ENCODE measurements around the gene RIMBP2. TPM values are rescaled to one million over a fixed set of nuclear protein-coding genes. Genes with fewer than 3 reads are reported as not detected.

Gene RIMBP2
- total RNA-seq, 4 donors from 2014 or later, result 0.29 to 8.2 (median 5.6) TPM

- no peak for TF ChIP-seq POLR2A (IDR thresholded peaks at IDR 0.05)
- TF ChIP-seq CTCF (IDR thresholded peaks at IDR 0.05), result no peak
- intact Hi-C loops (cut with DNase I; ENCODE audit: low total_unique reads), result no loop called here
- H3K36me3 ChIP-seq, result no peaks in the 10 kb centered on the region
- H3K27me3 ChIP-seq, result no peaks in the 10 kb centered on the region
- no peak for DNase-seq
- H3K4me3 ChIP-seq, result no peak overlapping the region
- H3K4me1 ChIP-seq, result no peaks in the 10 kb centered on the region
- H3K9me3 ChIP-seq, result no peaks in the 10 kb centered on the region
- no peak overlapping the region for H3K27ac ChIP-seq
Measured at GRCh38 chr12:130639476-130640424, 76.3 kb downstream of the RIMBP2 start.

GRCh38 chr12:130636370-130636769 is 79.7 kb downstream of the RIMBP2 start:
- DNase-seq, result no peak
- H3K27ac ChIP-seq, result no peak overlapping the region
- TF ChIP-seq CTCF (IDR thresholded peaks at IDR 0.05) (no peak), POLR2A (IDR thresholded peaks at IDR 0.05) (no peak)

GRCh38 chr12:130634866-130635265 is 81.2 kb downstream of the RIMBP2 start:
- Histone ChIP-seq H3K27me3 (no peaks in the 10 kb centered on the region), H3K4me1 (no peaks in the 10 kb centered on the region), H3K36me3 (no peaks in the 10 kb centered on the region), H3K4me3 (no peak overlapping the region), H3K27ac (no peak overlapping the region), H3K9me3 (no peaks in the 10 kb centered on the region)
- intact Hi-C loops (cut with DNase I; ENCODE audit: low total_unique reads), result no loop called here
- TF ChIP-seq POLR2A (IDR thresholded peaks at IDR 0.05) (no peak), CTCF (IDR thresholded peaks at IDR 0.05) (no peak)
- no peak for DNase-seq

More at GRCh38 chr12:130636370-130636769, 79.7 kb downstream of the RIMBP2 start:
- Histone ChIP-seq H3K36me3 (no peaks in the 10 kb centered on the region), H3K4me3 (no peak overlapping the region), H3K9me3 (no peaks in the 10 kb centered on the region), H3K4me1 (no peaks in the 10 kb centered on the region), H3K27me3 (no peaks in the 10 kb centered on the region)
- intact Hi-C loops (cut with DNase I; ENCODE audit: low total_unique reads), result no loop called here

- H3K27ac ChIP-seq, result no peak overlapping the region
- intact Hi-C loops (cut with DNase I; ENCODE audit: low total_unique reads), result no loop called here
- H3K4me3 ChIP-seq, result no peak overlapping the region
- no peak for DNase-seq
- TF ChIP-seq POLR2A (IDR thresholded peaks at IDR 0.05) (no peak), CTCF (IDR thresholded peaks at IDR 0.05) (no peak)
- H3K27me3 ChIP-seq, result no peaks in the 10 kb centered on the region
- H3K36me3 ChIP-seq, result no peaks in the 10 kb centered on the region
- no peaks in the 10 kb centered on the region for H3K9me3 ChIP-seq
- no peaks in the 10 kb centered on the region for H3K4me1 ChIP-seq
Measured at GRCh38 chr12:130633771-130634170, 82.3 kb downstream of the RIMBP2 start.

GRCh38 chr12:130632642-130633041 is 83.5 kb downstream of the RIMBP2 start:
- intact Hi-C loops (cut with DNase I; ENCODE audit: low total_unique reads), result no loop called here
- no peaks in the 10 kb centered on the region for H3K27me3 ChIP-seq
- no peaks in the 10 kb centered on the region for H3K4me1 ChIP-seq
- TF ChIP-seq POLR2A (IDR thresholded peaks at IDR 0.05) (no peak), CTCF (IDR thresholded peaks at IDR 0.05) (no peak)
- no peak overlapping the region for H3K27ac ChIP-seq
- H3K9me3 ChIP-seq, result no peaks in the 10 kb centered on the region
- no peaks in the 10 kb centered on the region for H3K36me3 ChIP-seq
- no peak for DNase-seq
- H3K4me3 ChIP-seq, result no peak overlapping the region

All from uterus (tissue), 4 donors.